Upper lobe of left lung (tissue), 6 donors: ENCODE measurements around the gene BPNT1. TPM values are rescaled to one million over a fixed set of nuclear protein-coding genes. Genes with fewer than 3 reads are reported as not detected.
A peak's percentile ranks its signal among the peaks of the same experiment; 100 is the strongest.

ENCODE experiments used
- ATAC-seq, 2 donors: fragments of 200-7000 bp; cut with Tn5 transposase; one replicate each; pipeline ENCODE4 v1.9.1; 2022; ENCODE audit warnings: mild to moderate bottlenecking in 2 of 2, moderate library complexity in 2 of 2; ENCODE audit not compliant: low FRiP score in 2 of 2
- DNase-seq, 2 donors: peaks; one replicate each; pipeline ENCODE4 v3.0.0-alpha.2; 2019 to 2020
- H3K27ac ChIP-seq, 4 donors: fragments of 200-600 bp; sonication (generic); one replicate each; pipeline ENCODE4 v1.5.1; 2016 to 2019
- H3K27me3 ChIP-seq, 4 donors: fragments of 200-600 bp; sonication (generic); one replicate each; pipeline ENCODE4 v1.5.1; 2017 to 2019
- H3K36me3 ChIP-seq, 4 donors: fragments of 200-600 bp; sonication (generic); one replicate each; pipeline ENCODE4 v1.5.1; 2016 to 2019
- H3K4me1 ChIP-seq, 4 donors: fragments of 200-600 bp; sonication (generic); one replicate each; pipeline ENCODE4 v1.5.1; 2018 to 2019
- H3K4me3 ChIP-seq, 4 donors: fragments of 200-600 bp; sonication (generic); one replicate each; pipeline ENCODE4 v1.5.1; 2017 to 2019; ENCODE audit warnings: mild to moderate bottlenecking in 2 of 4, moderate library complexity in 1 of 4
- H3K9me3 ChIP-seq, 4 donors: fragments of 200-600 bp; sonication (generic); one replicate each; pipeline ENCODE4 v1.5.1; 2018 to 2019
- EP300 ChIP-seq, 4 donors: sonication (generic); formaldehyde crosslinking; IDR thresholded peaks; one replicate each; pipeline ENCODE4 v1.5.1; 2017; ENCODE audit warnings: antibody characterized with exemption in 4 of 4, control low read depth in 2 of 4
- POLR2A ChIP-seq, 4 donors: fragments of 450-650 bp; IDR thresholded peaks; one replicate each; pipeline ENCODE4 v1.5.1; 2016 to 2017; ENCODE audit warnings: antibody characterized with exemption in 4 of 4, mild to moderate bottlenecking in 2 of 4
- POLR2AphosphoS5 ChIP-seq, 2 donors: sonication (generic); formaldehyde crosslinking; IDR thresholded peaks; one replicate each; pipeline ENCODE4 v1.5.1; 2017; ENCODE audit warnings: antibody characterized with exemption in 2 of 2
- WGBS, 2 donors: methylation state at CpG; one replicate each; pipeline ENCODE4 v1.1.5; 2017 to 2018; 5-methylcytosine and 5-hydroxymethylcytosine counted together
- total RNA-seq, 6 donors: library from RNA; depleted of rRNA in 4 of 6; stranded (reverse); fragments of >200 nt in 4 of 6; gene quantifications; one replicate each; pipeline versions ENCODE4 v1.1.0 to v1.2.1, GENCODE V29; 2016 to 2021
- TF ChIP-seq, protein P1 (sequence below), 6 experiments: fragments of 450-650 bp in 4 of 6; fragments of 200-600 bp in 2 of 6; sonication (generic) in 2 of 6; IDR thresholded peaks; one replicate each; pipeline ENCODE4 v1.5.1; 2016 to 2019; ENCODE audit warnings: antibody characterized with exemption in 6 of 6
- donor health status: DM: no; HTN: no; CAD: no; lungs with moderate emphysema.
- donor health status: DM: no; HTN: yes; CAD: no; lungs with severe emphysema.

Gene BPNT1
- total RNA-seq, 6 donors from 2014 or later: 14.7 to 23.9 (median 21.7) TPM

DNA sequence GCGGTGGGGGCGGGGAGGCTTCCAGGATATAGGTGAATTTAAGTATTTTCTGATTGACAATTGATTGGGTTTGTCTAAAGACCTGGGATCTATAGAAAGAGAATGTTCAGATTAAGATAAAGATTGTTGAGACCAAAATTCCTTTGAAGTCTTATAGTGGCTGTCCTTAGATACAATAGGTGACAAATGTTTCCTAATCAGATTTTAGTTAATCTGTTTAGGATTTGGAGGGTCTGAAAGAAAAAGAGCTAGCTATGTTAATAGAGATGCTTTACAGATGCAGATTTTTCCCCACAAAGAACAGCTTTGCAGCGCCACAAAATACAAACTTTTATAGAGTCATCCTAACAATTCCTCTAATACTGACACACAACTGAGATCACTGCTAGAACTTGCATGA lies 28.7 kb downstream of the BPNT1 start:
- TF ChIP-seq POLR2AphosphoS5 (IDR thresholded peaks at IDR 0.05): no peak
- no peak for TF ChIP-seq POLR2A (IDR thresholded peaks at IDR 0.05)
- TF ChIP-seq, protein P1, sequence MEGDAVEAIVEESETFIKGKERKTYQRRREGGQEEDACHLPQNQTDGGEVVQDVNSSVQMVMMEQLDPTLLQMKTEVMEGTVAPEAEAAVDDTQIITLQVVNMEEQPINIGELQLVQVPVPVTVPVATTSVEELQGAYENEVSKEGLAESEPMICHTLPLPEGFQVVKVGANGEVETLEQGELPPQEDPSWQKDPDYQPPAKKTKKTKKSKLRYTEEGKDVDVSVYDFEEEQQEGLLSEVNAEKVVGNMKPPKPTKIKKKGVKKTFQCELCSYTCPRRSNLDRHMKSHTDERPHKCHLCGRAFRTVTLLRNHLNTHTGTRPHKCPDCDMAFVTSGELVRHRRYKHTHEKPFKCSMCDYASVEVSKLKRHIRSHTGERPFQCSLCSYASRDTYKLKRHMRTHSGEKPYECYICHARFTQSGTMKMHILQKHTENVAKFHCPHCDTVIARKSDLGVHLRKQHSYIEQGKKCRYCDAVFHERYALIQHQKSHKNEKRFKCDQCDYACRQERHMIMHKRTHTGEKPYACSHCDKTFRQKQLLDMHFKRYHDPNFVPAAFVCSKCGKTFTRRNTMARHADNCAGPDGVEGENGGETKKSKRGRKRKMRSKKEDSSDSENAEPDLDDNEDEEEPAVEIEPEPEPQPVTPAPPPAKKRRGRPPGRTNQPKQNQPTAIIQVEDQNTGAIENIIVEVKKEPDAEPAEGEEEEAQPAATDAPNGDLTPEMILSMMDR (IDR thresholded peaks at IDR 0.05): no peak
- no peak for TF ChIP-seq EP300 (IDR thresholded peaks at IDR 0.05)
- WGBS, 2 donors: 94 to 100% methylated on average over 3 of the region's 3 CpGs
- H3K27ac ChIP-seq: no peak overlapping the region
- no peak for ATAC-seq
- no peaks in the 10 kb centered on the region for H3K27me3 ChIP-seq
- H3K4me1 ChIP-seq: no peaks in the 10 kb centered on the region
- no peaks in the 10 kb centered on the region for H3K9me3 ChIP-seq
- no peak overlapping the region for H3K4me3 ChIP-seq
- peaks cover 0 to 57% (median 24%) of the 10 kb centered on the region in 4 donors for H3K36me3 ChIP-seq
- DNase-seq: no peak

DNA sequence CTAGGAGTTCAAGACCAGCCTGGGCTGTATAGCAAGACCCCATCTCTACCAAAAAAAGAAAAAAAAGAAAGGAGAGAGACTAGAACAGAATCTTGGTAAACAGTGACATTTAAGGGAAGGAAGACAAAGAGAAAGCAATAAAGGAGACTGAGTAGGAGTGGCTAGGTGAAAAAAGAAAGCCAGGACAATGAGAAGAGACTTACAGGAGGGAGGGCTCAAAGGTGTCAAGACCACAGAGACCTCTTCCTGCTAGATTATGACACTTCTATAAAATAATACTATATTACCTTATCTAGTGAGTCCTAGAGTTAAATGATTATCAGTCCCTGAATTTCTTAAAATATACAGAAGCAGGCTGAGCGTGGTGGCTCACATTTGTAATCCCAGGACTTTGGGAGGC lies 33.2 kb downstream of the BPNT1 start:
- ATAC-seq (no peak), DNase-seq (no peak)
- WGBS, 2 donors: 72 to 92% methylated on average over 1 of the region's 1 CpG
- Histone ChIP-seq H3K4me1 (no peaks in the 10 kb centered on the region), H3K36me3 (peaks cover 0 to 23% (median 5%) of the 10 kb centered on the region in 4 donors), H3K27ac (no peak overlapping the region), H3K4me3 (no peak overlapping the region), H3K9me3 (no peaks in the 10 kb centered on the region), H3K27me3 (no peaks in the 10 kb centered on the region)
- TF ChIP-seq, protein P1 (IDR thresholded peaks at IDR 0.05): no peak
- TF ChIP-seq POLR2AphosphoS5 (IDR thresholded peaks at IDR 0.05) (no peak), POLR2A (IDR thresholded peaks at IDR 0.05) (no peak), EP300 (IDR thresholded peaks at IDR 0.05) (no peak)

DNA sequence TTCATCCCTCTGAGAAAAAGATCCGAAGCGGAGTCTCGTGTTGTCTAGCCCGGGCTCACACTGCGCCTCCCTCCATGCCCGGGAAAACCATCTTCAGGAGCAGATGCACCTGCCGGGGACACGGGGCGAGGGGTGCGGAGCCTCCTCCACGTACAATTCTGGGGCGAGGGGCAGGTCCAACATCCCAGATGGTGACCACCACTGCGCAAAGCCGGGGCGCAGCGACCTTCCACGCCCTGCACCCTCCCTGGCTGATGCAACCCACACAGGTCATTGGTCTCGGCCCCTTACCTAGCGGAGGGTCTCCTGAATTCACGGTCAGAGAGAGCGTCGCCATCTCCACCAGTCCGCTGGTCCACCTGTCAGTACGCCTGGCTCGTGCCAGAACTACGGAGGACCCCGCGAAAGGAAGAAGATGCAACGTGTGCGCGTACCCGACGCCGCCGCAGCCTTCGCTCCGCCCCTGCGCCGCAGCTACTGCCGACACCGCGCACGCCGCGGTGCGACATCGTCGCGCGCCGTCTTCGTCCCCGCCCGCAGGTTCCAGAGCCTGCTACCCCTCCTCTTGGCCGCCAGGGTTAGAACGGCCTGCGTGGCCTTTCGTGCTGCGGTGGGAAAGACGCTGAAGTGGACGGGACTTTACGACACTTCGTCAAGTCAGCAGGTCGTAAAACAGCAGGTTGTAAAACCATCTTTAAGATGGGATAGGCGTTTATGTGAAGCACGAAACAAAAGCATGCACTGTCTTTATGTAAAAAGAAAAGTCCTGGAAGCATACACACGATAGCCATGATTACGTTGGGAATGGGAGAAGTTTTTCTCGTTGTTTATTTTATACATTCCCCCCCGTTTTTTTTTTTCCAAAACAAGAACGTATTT lies 43.3 kb downstream of the BPNT1 start, which contains the start of gene EPRS1:
Gene EPRS1 (minus strand): TSS at position 454 of the 879 bp plus-strand sequence. CDS start 117 bp downstream, at position 337.
- peak within 1 kb of the TSS; percentile 77 to 92 (median 90) for H3K27ac ChIP-seq
- peaks cover 11 to 30% (median 18%) of the 10 kb centered on the region in 4 donors for H3K4me1 ChIP-seq
- 0 to 1% methylated on average over 28 to 52 of the region's 71 CpGs for WGBS, 2 donors
- no peaks in the 10 kb centered on the region for H3K27me3 ChIP-seq
- peak; percentile 96 to 98 for DNase-seq
- TF ChIP-seq POLR2AphosphoS5 (IDR thresholded peaks at IDR 0.05) (peak; percentile 79 to 94), POLR2A (IDR thresholded peaks at IDR 0.05) (peak in 2 of 4 donors; percentile 59 to 74), EP300 (IDR thresholded peaks at IDR 0.05) (no peak)
- TF ChIP-seq, protein P1 (IDR thresholded peaks at IDR 0.05): peak; percentile 84 to 98 (median 96)
- H3K4me3 ChIP-seq: peak within 1 kb of the TSS; percentile 82 to 100 (median 98)
- H3K36me3 ChIP-seq: peaks cover 0 to 4% (median 0%) of the 10 kb centered on the region in 4 donors
- no peaks in the 10 kb centered on the region for H3K9me3 ChIP-seq
- ATAC-seq: peak; percentile 100

DNA sequence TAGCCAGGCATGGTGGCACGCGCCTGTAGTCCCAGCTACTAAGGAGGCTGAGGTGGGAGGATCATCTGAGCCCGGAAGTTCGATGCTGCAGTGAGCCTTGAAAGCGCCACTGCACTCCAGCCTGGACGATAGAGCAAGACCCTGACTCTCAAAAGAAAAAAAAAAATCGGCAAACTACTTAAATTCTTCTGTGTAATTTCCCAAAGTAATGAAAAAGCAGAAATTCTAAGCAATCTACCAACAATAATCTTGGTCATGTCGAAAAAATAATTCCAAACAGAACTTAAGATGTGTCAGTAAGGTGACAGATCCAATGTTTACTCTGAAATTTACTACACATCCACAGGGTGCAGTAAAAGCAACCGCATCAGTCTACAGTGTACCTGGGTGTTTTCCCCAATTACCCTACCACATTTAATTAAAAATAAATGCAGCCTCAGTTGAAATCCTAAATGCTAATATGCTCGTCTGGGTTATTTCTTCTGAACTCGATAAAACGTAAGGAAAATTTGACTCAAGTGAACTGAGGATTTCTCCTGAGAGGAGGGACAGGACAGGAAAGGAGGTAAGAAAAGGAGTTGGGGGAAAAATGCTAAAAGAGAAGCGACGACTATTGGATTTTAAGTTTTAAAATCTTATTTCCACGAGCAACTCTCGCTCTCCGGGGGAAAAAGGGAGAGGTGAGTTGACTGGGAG lies 44.1 kb downstream of the BPNT1 start:
- Histone ChIP-seq H3K9me3 (no peaks in the 10 kb centered on the region), H3K27me3 (no peaks in the 10 kb centered on the region), H3K4me1 (peaks cover 11 to 30% (median 18%) of the 10 kb centered on the region in 4 donors), H3K36me3 (peaks cover 0 to 7% (median 0%) of the 10 kb centered on the region in 4 donors), H3K27ac (peak overlapping the region; percentile 77 to 92 (median 90)), H3K4me3 (peak overlapping the region; percentile 82 to 100 (median 98))
- ATAC-seq (no peak), DNase-seq (no peak)
- TF ChIP-seq EP300 (IDR thresholded peaks at IDR 0.05): no peak
- TF ChIP-seq POLR2A (IDR thresholded peaks at IDR 0.05): no peak
- no peak for TF ChIP-seq POLR2AphosphoS5 (IDR thresholded peaks at IDR 0.05)
- TF ChIP-seq, protein P1 (IDR thresholded peaks at IDR 0.05): no peak
- WGBS, 2 donors: 23 to 24% methylated on average over 17 of the region's 17 CpGs
